GM12878 (cell line): ENCODE measurements around the gene ITGBL1. TPM values are rescaled to one million over a fixed set of nuclear protein-coding genes. Genes with fewer than 3 reads are reported as not detected.

Experiments used
- ATAC-seq: fragments of 200-7000 bp; cut with Tn5 transposase; 3 replicates; pipeline ENCODE4 v1.9.1; 2020; ENCODE audit warnings: mild to moderate bottlenecking, moderate library complexity
- BruUV-seq: library from RNA; stranded (reverse); fragments of 400-500 nt; replicated peaks from 2 replicates; lab custom pipeline; 2021; lab: Mats Ljungman, UMichigan
- CTCF ChIA-PET: fragments of 300-600 bp; sonication (Branson Sonifier 250); formaldehyde crosslinking; extraction: SDS; loops from one replicate; lab custom pipeline; 2021; ENCODE audit warnings: inconsistent platforms; lab: Yijun Ruan, JAX
- POLR2A ChIA-PET: fragments of 350-600 bp; formaldehyde crosslinking; extraction: SDS; loops from one replicate; lab custom pipeline; 2021; ENCODE audit warnings: inconsistent platforms; lab: Charles Lee
- RAD21 ChIA-PET: fragments of 300-600 bp; sonication (Branson Sonifier 250); formaldehyde crosslinking; loops from one replicate; lab custom pipeline; 2023; ENCODE audit warnings: antibody characterized with exemption; ENCODE audit not compliant: unreplicated experiment; lab: Charles Lee
- SMC1A ChIA-PET: fragments of 300-600 bp; sonication (Branson Sonifier 250); formaldehyde crosslinking; loops from one replicate; lab custom pipeline; 2023; ENCODE audit not compliant: unreplicated experiment, uncharacterized antibody; lab: Charles Lee
- DNase-seq: peaks from one replicate; pipeline ENCODE4 v3.0.0-alpha.2; 2011; ENCODE audit warnings: low read depth, low spot score
- FAIRE-seq: peaks from 3 replicates; lab custom pipeline; 2011; peaks lifted over from hg19 to GRCh38; lab: Jason Lieb, UNC
- H2AFZ ChIP-seq: 2 replicates; pipeline ENCODE4 v1.6.0; 2011; ENCODE audit warnings: low read depth, low read length, control low read depth; ENCODE audit not compliant: control insufficient read depth
- H3K27ac ChIP-seq: 2 replicates; pipeline ENCODE4 v1.5.1; 2011; ENCODE audit warnings: control low read depth; ENCODE audit not compliant: control insufficient read depth, insufficient read depth
- H3K27me3 ChIP-seq, 2 experiments: replicated peaks in 1 of 2; 2 replicates each; pipeline versions ENCODE4 v1.6.0 to v1.6.1; 2011; ENCODE audit warnings: low read length in 1 of 2; ENCODE audit not compliant: control insufficient read depth in 2 of 2, insufficient read depth in 2 of 2
- H3K36me3 ChIP-seq, 2 experiments: 2 replicates each; pipeline ENCODE4 v1.5.1; 2011; ENCODE audit warnings: low read length in 1 of 2; ENCODE audit not compliant: control insufficient read depth in 2 of 2, insufficient read depth in 2 of 2
- H3K4me1 ChIP-seq: 2 replicates; pipeline ENCODE4 v1.6.1; 2011; ENCODE audit warnings: mild to moderate bottlenecking, low read length, moderate library complexity, mixed read lengths; ENCODE audit not compliant: control insufficient read depth, insufficient read depth
- H3K4me2 ChIP-seq: 2 replicates; pipeline ENCODE4 v1.6.0; 2011; ENCODE audit warnings: control low read depth; ENCODE audit not compliant: control insufficient read depth, insufficient read depth
- H3K4me3 ChIP-seq: fragments of 200-600 bp; sonication (generic); 2 replicates; pipeline ENCODE4 v1.5.1; 2016
- H3K79me2 ChIP-seq: 2 replicates; pipeline ENCODE4 v1.6.0; 2011; ENCODE audit warnings: low read length; ENCODE audit not compliant: control insufficient read depth, insufficient read depth
- H3K9ac ChIP-seq: 2 replicates; pipeline ENCODE4 v1.8.0; 2011; ENCODE audit warnings: low read length, control low read depth, mixed read lengths; ENCODE audit not compliant: control insufficient read depth, insufficient read depth
- H3K9me3 ChIP-seq: replicated peaks from 3 replicates; pipeline ENCODE4 v1.5.1; 2011; ENCODE audit warnings: mild to moderate bottlenecking, low read length; ENCODE audit not compliant: control insufficient read depth, insufficient read depth
- H4K20me1 ChIP-seq: 2 replicates; pipeline ENCODE4 v1.6.0; 2011; ENCODE audit not compliant: control insufficient read depth, insufficient read depth
- BCL3 ChIP-seq: IDR thresholded peaks from 2 replicates; pipeline ENCODE4 v1.6.1; 2011; ENCODE audit warnings: borderline replicate concordance, low read depth, mild to moderate bottlenecking, moderate library complexity, low read length; ENCODE audit not compliant: insufficient read depth, poor library complexity, severe bottlenecking
- ESRRA ChIP-seq: IDR thresholded peaks from 2 replicates; pipeline ENCODE4 v1.6.1; 2012; ENCODE audit warnings: mild to moderate bottlenecking, low read length, improper control_type of control experiment
- SKIL ChIP-seq: fragments of 450-650 bp; IDR thresholded peaks from 2 replicates; pipeline ENCODE4 v1.6.1; 2017; ENCODE audit warnings: mild to moderate bottlenecking, low read depth, inconsistent platforms; ENCODE audit not compliant: poor library complexity, severe bottlenecking
- SMARCA5 ChIP-seq: fragments of 450-650 bp; IDR thresholded peaks from 2 replicates; pipeline ENCODE4 v1.6.1; 2017; ENCODE audit warnings: mild to moderate bottlenecking
- SREBF2 ChIP-seq: IDR thresholded peaks from 2 replicates; pipeline ENCODE4 v1.6.1; 2012; ENCODE audit warnings: mild to moderate bottlenecking, low read length
- TBL1XR1 ChIP-seq: IDR thresholded peaks from 2 replicates; pipeline ENCODE4 v1.6.1; 2012; ENCODE audit warnings: low read depth, low read length, improper control_type of control experiment
- USF2 ChIP-seq: IDR thresholded peaks from 2 replicates; pipeline ENCODE4 v1.6.1; 2011; ENCODE audit warnings: low read depth, low read length, improper control_type of control experiment, borderline replicate concordance
- ZZZ3 ChIP-seq: IDR thresholded peaks from 2 replicates; pipeline ENCODE4 v1.6.1; 2011; ENCODE audit warnings: low read depth; ENCODE audit not compliant: control insufficient read depth, insufficient read length
- WGBS: methylation state at CpG from one replicate; pipeline ENCODE4 v1.1.6; 2016; ENCODE audit warnings: low lambda C conversion rate; ENCODE audit not compliant: insufficient replicate concordance, insufficient coverage; ENCODE audit errors: missing lambda C conversion rate; 5-methylcytosine and 5-hydroxymethylcytosine counted together
- in situ Hi-C: fragments of 300-500 bp; cut with MboI; formaldehyde crosslinking; loops from 9 replicates; pipeline ENCODE4 v1.14.3; 2018; ENCODE audit warnings: mixed read lengths
- intact Hi-C: fragments of 100-400 bp; cut with micrococcal nuclease; formaldehyde crosslinking; loops from one replicate; pipeline ENCODE4 v1.14.2; 2022; ENCODE audit not compliant: unreplicated experiment
- polyA plus RNA-seq, 11 experiments: library from polyadenylated mRNA; depleted of rRNA in 4 of 11; unstranded in 6 of 11; stranded (reverse) in 5 of 11; fragments of >200 nt; fragmentation: Nextera tagmentation in 4 of 11; fragmentation: Illumina TruSeq in 1 of 11; extraction: Ambion mirVana in 4 of 11; extraction: Trizol in 1 of 11; gene quantifications; 1 replicate in 1 of 11; 2 replicates in 10 of 11; pipeline versions ENCODE4 v1.2.1 to v1.2.3, GENCODE V29; 2011 to 2016; ENCODE audit warnings: inconsistent platforms in 2 of 11, missing spikeins in 2 of 11, low read depth in 1 of 11
- total RNA-seq, 4 experiments: library from RNA; depleted of rRNA in 3 of 4; stranded (reverse); fragments of >200 nt in 3 of 4; fragmentation: Illumina TruSeq in 1 of 4; extraction: Trizol in 1 of 4; gene quantifications; 2 replicates each; pipeline versions ENCODE4 v1.2.1 to v1.2.3, GENCODE V29; 2013 to 2021

Gene ITGBL1
- total and polyA plus RNA-seq, 10 of the 15 experiments (the other 5 are each of a cell fraction or from before 2014, with no cell fraction given): 0.17 to 2.8 (median 0.28) TPM; not detected in 3

GRCh38 chr13:101709952-101710351 is 257.5 kb downstream of the ITGBL1 start:
- DNase-seq: no peak
- CTCF ChIA-PET: no interaction called here
- RAD21 ChIA-PET: no interaction called here
- no peak overlapping the region for H2AFZ ChIP-seq
- no peak overlapping the region for H3K27ac ChIP-seq
- TF ChIP-seq SKIL: no peak
- POLR2A ChIA-PET: no interaction called here
- ATAC-seq: no peak
- in situ Hi-C loops (no loop called here), intact Hi-C loops (loop anchor here (2.0 to 5.0 kb wide), 2 partner anchors 47 to 83 kb away; no protein-coding TSS in a partner anchor)
- no peak overlapping the region for H3K4me3 ChIP-seq
- SMC1A ChIA-PET: interaction anchor here (0.9 kb wide), 1 partner anchor 10 kb away, joined by 3 read pairs; no protein-coding TSS in a partner anchor
- no TSS peak for BruUV-seq
- H4K20me1 ChIP-seq: no peaks in the 10 kb centered on the region
- H3K4me2 ChIP-seq: no peak overlapping the region
- no peaks in the 10 kb centered on the region for H3K9me3 ChIP-seq
- no peaks in the 10 kb centered on the region for H3K4me1 ChIP-seq
- FAIRE-seq: no peak
- no peak overlapping the region for H3K9ac ChIP-seq
- H3K27me3 ChIP-seq: no peaks in the 10 kb centered on the region
- 63% methylated on average over 6 of the region's 6 CpGs for WGBS
- no peaks in the 10 kb centered on the region for H3K79me2 ChIP-seq
- H3K36me3 ChIP-seq: no peaks in the 10 kb centered on the region

GRCh38 chr13:101711307-101712025 is 259.0 kb downstream of the ITGBL1 start:
- no peak for FAIRE-seq
- Histone ChIP-seq H3K4me2 (no peak overlapping the region), H3K79me2 (no peaks in the 10 kb centered on the region), H3K9me3 (no peaks in the 10 kb centered on the region), H2AFZ (no peak overlapping the region), H3K4me1 (no peaks in the 10 kb centered on the region), H3K9ac (no peak overlapping the region), H3K27ac (no peak overlapping the region), H3K4me3 (no peak overlapping the region), H3K27me3 (no peaks in the 10 kb centered on the region), H3K36me3 (no peaks in the 10 kb centered on the region), H4K20me1 (no peaks in the 10 kb centered on the region)
- intact Hi-C loops (no loop called here), in situ Hi-C loops (no loop called here)
- POLR2A ChIA-PET: no interaction called here
- RAD21 ChIA-PET: no interaction called here
- BruUV-seq: no TSS peak
- no peak for DNase-seq
- WGBS: 3% methylated on average over 2 of the region's 2 CpGs
- ATAC-seq: peak; percentile 35
- CTCF ChIA-PET: interaction anchor here (0.9 to 1.5 kb wide), 2 partner anchors 11 to 47 kb away, joined by 3 to 5 read pairs; no protein-coding TSS in a partner anchor
- SMC1A ChIA-PET: interaction anchor here (1.0 to 2.4 kb wide), 7 partner anchors 16 to 182 kb away, joined by 3 to 8 read pairs (median 3); no protein-coding TSS in a partner anchor
- no peak for TF ChIP-seq TBL1XR1
- no peak for TF ChIP-seq ESRRA
- no peak for TF ChIP-seq ZZZ3
- TF ChIP-seq SMARCA5: no peak
- TF ChIP-seq USF2: no peak
- no peak for TF ChIP-seq BCL3
- TF ChIP-seq SREBF2: no peak
